GM21529 (cell line): ENCODE results near the gene NOTUM.
"Not testable (repeated sequence)": the region's sequence is repeated elsewhere in the genome, so short reads cannot be mapped to it uniquely, and the experiment has no call there.

Experiments used
- ATAC-seq: cut with Tn5 transposase; IDR thresholded peaks from one replicate; pipeline ENCODE4 v1.9.1; 2021; ENCODE audit not compliant: unreplicated experiment

The NOTUM gene

GRCh38 chr17:81996757-81997441 is 35.9 kb upstream of the NOTUM start:
- ATAC-seq = no peak

GRCh38 chr17:81996232-81996756 is 35.3 kb upstream of the NOTUM start:
- ATAC-seq = no peak

GRCh38 chr17:81995463-81996231 is 34.7 kb upstream of the NOTUM start:
- no peak for ATAC-seq

- no peak for ATAC-seq
Observed at GRCh38 chr17:81994593-81995462, 33.8 kb upstream of the NOTUM start.

GRCh38 chr17:81993729-81994592 is 33.0 kb upstream of the NOTUM start:
- no peak for ATAC-seq

- ATAC-seq = no peak
Observed at GRCh38 chr17:81992306-81993102, 31.5 kb upstream of the NOTUM start.

- no peak for ATAC-seq
Observed at GRCh38 chr17:81991684-81992305, 30.8 kb upstream of the NOTUM start.

- ATAC-seq = no peak
Observed at GRCh38 chr17:81990836-81991683, 30.1 kb upstream of the NOTUM start.

- no peak for ATAC-seq
Observed at GRCh38 chr17:81987161-81987770, 26.3 kb upstream of the NOTUM start.

- no peak for ATAC-seq
Observed at GRCh38 chr17:81986606-81987005, 25.6 kb upstream of the NOTUM start.

GRCh38 chr17:81984773-81985410 is 23.9 kb upstream of the NOTUM start:
- no peak for ATAC-seq

- ATAC-seq = no peak
Observed at GRCh38 chr17:81983639-81984373, 22.8 kb upstream of the NOTUM start.

GRCh38 chr17:81983011-81983638 is 22.1 kb upstream of the NOTUM start:
- ATAC-seq = no peak

- ATAC-seq = not testable (repeated sequence)
Observed at GRCh38 chr17:81981511-81981910, 20.5 kb upstream of the NOTUM start.

GRCh38 chr17:81980707-81981343 is 19.8 kb upstream of the NOTUM start:
- no peak for ATAC-seq

GRCh38 chr17:81980122-81980521 is 19.1 kb upstream of the NOTUM start:
- ATAC-seq = no peak
